HG02870 (cell line): Measurements from ENCODE around the gene EIF4H.
"Not testable (repeated sequence)": the region's sequence is repeated elsewhere in the genome, so short reads cannot be mapped to it uniquely, and the experiment has no call there.

Source experiments
- ATAC-seq: cut with Tn5 transposase; IDR thresholded peaks from one replicate; pipeline ENCODE4 v1.9.1; 2021; ENCODE audit warnings: mild to moderate bottlenecking, moderate library complexity; ENCODE audit not compliant: unreplicated experiment

EIF4H gene

DNA sequence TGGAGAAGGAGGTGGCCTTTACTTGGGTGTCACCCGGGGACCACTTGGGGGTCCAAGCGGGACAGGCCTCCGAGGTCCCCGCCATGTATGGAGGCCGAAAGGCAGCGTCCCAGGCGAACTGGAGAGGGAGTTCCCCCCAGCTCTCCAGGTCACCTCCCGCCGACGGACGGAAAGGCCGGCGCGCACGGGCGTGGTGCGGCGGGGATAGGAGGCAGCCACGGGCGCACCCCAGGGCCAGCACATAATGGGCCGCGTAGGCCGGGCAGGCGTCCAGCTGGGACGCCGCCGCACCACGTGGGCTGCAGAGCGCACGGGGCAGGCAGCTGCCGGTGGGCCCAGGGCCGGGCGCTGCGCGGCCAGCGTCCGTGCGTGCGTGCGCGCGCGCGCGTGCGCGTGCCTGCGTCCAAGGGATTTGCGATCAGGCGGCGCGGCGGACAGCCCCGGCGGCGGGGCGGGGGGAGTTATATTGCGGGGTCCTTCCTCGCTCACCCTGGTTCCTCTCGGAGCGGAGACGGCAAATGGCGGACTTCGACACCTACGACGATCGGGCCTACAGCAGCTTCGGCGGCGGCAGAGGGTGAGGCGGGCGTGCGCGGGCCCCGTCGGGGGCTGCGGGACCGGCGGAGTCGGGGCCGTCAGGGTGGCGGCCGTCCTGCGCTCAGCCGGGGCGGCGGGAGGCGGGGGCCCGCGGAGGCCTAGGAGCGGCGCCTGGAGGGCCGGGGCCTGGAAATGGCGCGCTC lies at the start of gene EIF4H:
Gene EIF4H, plus strand, starts transcription at position 491 of the 740 bp plus-strand sequence. Its CDS starts 28 bp downstream, at position 519.
- peak; percentile 73 for ATAC-seq

DNA sequence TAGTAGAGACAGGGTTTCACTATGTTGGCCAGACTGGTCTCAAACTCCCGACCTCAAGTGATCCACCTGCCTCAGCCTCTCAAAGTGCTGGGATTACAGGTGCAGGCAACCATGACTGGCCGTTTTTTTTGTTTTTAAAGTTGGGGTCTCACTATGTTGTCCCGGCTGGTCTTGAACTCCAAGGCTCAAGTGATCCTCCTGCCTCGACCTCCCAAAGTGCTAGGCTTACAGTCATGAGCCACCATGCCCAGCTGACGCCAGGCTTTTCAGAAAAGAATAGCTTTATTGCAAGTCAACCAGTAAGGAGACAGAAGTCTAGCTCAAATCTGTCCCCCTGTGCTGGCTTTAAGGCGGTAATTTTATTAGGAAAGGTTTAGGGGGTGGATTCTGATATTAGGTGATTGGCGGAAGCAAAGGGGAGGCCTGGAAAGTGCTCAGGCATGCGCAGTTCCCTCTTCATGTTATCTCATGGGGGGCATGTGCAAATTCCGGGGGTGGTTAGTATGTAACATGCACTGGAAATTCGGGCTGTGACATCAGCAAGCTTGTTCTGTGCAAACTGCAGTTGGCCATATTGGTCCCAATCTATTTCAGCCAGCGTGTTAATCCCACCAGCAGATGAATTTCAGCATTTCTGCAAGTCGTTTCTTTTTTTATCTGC lies 47.8 kb upstream of the EIF4H start:
- ATAC-seq: no peak

DNA sequence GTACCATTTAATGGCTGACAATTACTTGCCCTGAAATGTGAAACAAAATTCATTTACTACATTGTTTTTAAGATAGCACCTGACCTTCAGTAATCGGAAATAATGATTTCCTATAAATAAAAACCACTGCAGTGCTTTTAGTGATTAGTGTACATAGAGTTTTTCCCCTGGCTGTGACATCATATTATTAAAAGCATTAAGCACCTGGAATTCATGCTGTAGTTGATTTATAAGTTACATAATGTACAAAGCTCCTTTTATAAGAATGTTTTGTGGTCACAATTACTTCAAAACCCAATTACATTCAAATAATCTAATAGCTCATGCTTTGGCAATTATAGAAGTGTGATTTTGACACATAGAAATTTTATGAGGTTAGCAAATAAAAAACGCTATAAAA lies 44.3 kb upstream of the EIF4H start:
- ATAC-seq: no peak

DNA sequence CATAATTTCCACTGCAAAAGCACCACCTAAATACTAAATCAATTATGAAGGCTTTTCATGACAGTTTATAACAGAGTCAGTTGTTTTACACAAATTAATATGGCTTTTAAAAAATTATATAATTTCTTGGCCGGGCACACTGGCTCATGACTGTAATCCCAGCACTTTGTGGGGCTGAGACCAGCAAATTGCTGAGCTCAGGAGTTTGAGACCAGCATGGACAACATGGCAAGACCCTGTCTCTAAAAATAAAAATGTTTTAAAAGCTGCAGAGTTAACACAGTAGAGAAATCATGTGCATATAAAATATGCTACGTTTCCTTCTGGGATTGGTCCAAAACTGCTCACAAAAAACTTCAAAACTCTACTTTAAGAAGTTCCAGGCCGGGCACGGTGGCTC lies 43.6 kb upstream of the EIF4H start:
- no peak for ATAC-seq

DNA sequence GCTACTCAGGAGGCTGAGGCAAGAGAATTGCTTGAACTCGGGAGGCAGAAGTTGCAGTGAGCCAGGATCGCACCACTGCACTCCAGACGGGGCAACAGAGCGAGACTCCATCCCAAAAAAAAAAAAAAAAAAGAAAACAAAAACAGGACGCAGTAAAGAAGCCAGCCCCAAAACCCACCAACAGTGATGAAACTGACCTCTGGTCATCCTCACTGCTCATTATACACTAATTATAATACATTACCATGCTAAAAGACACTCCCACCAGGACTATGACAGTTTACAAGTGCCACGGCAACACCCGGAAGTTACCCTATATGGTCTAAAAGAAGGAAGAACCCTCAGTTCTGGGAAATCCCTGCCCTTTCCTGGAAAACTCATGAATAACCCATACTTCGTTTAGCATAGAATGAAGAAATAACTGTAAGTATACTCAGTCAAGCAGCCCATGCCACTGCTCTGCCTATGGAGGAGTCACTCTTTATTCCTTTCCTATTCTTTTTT lies 40.0 kb upstream of the EIF4H start:
- no peak for ATAC-seq

DNA sequence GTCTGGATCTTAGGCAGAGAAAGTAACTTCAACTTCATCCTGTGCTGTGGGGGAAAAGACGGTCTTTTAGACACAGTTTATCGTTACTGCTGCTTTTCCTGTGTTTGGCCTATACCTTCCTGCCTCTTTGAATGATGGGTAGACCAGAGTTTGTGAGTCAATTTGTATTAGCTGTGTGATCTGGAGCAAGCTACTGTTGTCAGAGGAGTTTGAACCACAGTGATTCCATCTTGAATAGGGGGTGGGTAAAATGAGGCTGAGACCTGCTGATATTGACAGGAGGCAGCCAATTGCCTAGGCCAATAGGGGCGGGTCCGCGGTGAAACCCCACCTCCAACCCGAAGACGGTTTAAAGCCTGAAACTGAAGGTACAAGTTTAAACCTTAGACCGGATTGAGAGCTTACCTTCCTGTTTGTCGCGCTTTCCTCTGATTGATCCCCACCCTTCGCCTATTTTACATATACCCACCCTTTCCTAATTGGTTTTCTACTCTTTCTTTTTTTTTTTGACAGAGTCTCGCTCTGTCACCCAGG lies 35.8 kb upstream of the EIF4H start:
- no peak for ATAC-seq

DNA sequence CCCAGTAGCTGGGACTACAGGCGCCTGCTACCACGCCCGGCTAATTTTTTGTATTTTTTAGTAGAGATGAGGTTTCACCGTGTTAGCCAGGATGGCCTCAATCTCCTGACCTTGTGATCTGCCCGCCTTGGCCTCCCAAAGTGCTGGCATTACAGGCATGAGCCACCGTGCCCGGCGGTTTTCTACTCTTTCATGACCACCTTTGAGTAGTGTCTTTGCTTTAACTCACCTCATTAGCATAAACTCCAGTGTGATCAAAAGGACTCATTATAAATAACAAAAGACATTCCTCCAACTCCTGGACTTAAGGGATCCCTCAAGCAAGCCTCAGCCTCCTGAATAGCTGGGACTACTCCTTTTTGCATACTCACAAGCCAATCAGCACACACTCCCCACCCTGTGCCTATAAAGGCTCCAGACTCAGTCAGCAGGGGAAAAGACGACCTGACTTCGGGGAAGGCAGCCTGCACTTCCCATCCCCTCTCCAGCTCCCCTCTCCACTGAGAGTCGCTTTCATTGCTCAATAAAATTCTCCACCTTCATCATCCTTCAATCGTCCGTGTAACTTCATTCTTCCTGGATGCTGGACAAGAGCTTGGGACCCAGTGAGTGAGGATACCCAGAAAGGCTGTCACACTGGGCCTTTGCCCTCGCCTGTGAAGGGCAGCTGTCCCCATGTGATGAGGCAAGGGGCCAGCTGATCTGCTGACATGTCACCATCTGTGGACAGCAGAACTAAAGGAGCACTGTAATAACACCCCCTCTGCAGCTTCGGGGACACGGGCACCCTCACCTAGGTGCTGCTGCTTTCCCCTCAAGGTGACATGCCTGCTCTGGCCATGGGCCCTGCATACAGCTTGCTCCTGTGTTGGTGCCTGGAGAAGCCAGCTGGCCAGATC lies 35.0 kb upstream of the EIF4H start:
- no peak for ATAC-seq

DNA sequence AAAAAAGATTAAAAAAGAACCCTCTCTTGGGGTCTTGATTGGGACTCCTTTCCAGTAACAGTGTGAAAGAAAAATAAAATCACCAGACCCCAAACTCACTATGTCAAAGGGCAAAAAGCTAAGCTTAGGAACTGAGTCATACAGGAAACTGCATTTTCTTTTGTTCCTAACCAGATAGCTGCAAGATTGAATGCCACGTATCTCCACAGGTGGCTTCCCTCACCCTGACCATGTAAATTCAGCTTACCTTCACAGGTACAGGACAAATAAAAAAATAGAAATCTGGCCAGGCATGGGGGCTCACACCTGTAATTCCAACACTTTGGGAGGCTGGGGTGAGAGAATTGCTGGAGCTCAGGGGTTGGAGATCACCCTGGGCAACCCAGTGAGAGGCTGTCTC lies 32.5 kb upstream of the EIF4H start:
- no peak for ATAC-seq

DNA sequence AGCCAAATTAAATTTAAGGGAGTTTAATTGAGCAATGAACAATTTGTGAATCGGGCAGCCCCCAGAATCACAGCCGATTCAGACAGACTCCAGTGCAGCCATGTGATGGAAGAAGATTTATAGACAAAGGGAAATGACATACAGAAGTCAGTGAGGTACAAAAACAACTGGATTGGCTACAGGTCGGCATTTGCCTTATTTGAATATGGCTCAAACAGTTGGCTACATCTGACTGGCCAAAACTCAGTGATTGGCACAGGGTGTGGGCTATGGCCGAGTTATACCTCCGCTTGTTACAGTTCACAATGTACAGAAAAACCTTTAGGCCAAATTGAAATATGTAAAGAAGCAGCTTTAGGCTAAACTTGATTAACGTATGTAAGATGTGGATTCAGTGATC lies 30.8 kb upstream of the EIF4H start:
- no peak for ATAC-seq

DNA sequence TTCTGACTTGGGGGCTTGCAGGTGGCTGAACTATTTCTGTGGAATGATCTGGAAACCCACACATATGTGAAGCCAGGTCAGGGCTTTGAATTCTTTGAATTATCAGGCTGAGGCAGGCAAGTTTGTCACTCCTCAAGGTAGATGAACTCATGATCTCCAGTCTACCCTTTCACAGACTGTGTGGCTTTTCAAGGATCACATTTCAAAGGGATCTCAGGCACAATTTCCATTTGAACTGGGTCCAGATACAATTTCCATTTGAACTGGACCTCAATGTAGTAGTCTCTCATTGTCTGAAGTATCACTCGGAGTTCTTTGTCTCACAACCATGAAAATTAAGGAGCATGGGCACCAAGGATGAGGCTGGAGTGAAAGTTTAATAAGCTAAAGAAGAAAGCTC lies 25.7 kb upstream of the EIF4H start:
- ATAC-seq: no peak

DNA sequence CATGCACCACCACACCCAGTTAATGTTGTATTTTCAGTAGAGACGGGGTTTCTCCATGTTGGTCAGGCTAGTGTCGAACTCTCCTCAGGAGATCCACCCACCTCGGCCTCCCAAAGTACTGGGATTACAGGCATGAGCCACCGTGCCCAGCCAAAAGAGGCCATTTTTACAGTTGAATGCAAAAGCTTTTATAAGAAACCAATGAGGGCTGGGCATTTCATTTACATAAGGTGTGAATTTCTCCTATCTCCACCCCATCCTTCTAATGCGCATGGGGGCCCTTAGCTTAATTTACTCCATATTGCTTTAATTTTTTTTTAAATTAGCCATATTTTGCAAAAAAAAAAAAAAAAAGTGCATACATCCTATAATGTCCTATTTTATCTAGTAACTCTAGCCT lies 25.1 kb upstream of the EIF4H start:
- no peak for ATAC-seq

DNA sequence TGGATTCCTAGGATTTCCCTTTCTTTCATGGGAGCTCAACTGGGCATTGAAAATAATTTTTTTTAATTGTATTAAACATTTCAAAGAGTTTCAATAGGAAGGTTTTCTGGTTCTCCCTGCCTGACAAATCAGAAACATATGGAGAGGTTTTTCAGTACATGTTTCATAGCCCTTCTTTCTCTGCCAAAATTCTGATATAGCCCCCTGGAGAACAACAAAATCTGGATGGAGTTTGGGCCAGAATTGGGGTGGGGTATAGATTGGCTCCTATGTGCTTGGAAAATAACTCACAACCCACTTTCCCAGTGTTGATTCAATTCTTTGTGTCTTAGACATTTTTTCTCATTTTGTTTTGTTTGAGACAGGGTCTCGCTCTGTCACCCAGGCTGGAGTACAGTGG lies 24.6 kb upstream of the EIF4H start:
- ATAC-seq: no peak

DNA sequence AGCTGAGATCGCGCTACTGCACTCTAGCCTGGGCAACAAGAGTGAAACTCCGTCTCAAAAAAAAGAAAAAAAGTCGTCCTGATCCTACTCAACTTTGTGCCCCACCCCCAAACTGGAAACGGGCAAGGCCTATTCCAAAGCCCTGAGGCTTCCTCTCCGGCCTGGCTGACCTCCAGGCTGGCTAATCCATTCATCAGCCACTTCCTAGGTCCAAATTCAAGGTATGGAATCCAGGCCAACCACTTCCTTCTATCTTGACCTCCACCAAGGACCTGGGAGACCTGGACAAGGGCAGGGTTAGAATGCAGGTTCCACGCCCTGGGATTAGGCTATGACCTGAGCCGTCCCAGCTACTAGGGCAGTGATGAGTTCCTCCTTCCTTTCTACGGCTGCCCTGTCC lies 20.4 kb upstream of the EIF4H start:
- no peak for ATAC-seq

DNA sequence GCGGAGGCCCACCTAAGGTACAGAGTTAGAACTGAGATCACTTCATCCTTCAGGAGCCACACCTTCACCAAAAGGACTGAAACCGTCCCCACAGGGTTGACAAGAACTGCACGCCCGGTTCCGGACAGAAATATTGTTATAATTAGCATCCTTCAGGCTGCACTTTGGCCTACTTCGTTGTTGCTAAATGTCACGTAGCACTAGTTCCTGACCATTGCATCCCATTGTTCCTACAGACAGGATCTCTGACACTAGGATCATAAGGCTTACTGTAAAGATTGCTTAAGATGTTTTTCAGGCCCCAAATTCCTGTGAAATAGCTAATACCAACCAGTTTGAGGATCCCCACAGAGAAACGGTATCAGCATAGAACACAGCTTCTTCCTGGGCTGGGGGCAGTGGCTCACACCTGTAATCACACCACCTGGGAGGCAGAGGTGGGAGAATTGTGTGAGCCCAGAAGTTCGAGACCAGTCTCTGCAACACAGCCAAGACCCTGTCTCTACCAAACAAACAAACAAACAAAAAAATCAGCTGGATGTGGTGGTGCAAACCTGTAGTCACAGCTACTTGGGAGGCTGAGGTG lies 18.3 kb upstream of the EIF4H start:
- ATAC-seq: no peak

DNA sequence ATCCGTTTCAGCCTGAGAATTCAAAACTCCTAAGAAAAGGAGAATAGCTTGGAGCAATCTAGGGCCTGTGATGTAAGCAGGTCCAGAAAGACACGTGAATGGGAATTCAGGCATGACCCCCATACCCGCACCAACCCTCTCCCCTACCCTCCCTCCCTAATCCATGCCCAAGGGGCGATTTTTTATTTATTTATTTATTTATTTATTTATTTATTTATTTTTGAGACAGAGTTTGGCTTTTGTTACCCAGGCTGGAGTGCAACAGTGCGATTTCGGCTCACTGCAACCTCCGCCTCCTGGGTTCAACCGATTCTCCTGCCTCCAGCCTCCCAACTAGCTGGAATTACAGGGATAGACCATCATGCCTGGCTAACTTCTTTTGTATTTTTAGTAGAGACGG lies 16.6 kb upstream of the EIF4H start:
- no peak for ATAC-seq

DNA sequence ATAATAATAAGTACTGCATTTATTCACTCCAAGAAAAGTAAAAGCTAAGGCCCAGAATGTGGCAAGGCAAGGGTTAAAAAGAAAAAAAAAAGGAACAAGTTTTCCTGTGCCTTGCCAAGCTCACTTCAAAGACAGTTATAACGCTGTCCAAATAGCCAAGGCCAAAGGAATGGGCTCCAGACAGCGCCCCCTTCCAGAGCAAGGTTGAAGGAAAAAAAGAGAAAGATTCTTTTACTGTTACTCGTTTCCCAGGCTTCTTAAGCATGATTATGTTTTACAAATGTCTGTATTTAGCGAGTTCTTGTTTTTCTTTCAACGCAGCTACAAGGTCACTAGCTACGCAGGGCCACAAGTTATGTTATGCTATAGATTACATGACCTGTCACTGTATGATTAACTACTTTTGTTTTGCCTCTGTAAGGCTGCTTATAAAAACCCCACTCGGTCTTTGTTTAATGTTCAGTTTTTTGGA lies 9.1 kb upstream of the EIF4H start:
- no peak for ATAC-seq

DNA sequence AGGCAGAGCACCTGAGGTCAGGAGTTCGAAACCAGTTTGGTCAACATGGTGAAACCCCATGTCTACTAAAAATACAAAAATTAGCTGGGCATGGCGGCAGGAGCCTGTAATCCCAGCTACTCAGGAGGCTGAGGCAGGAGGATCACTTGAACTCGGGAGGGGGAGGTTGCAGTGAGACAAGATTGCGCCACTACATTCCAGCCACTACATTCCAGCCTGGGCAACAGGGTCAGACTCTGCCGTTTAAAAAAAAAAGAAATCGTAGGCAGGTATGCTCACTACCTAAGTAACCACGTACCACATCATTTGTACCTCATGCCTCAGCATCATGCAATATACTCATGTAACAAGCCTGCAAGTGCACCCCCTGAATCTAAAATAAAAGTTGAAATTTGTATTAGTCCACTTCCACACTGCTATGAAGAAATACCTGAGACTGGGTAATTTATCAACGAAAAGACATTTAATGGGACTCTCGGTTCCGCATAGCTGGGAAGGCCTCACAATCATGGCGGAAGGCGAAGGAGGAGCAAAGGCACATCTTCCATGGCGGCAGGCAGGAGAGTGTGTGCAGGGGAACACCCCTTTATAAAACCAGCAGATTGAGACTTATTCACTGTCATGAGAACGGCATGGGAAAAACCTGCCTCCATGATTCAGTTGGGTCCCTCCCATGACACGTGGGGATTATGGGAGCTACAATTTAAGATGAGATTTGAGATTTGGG lies 8.1 kb upstream of the EIF4H start:
- no peak for ATAC-seq

DNA sequence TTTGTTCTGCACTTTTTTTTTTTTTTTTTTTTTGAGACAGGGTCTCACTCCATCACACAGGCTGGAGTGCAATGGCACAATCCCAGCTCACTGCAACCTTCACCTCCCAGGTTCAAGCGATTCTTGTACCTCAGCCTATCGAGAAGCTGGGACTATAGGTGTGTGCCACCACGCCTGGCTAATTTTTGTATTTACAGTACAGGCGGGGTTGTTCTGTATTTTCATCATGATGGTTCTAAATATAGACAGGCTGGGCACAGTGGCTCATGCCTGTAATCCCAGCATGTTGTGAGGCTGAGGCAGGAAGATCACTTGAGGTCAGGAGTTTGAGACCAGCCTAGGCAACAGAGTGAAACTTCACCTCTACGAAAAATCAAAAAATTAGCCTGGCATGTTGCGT lies 6.8 kb upstream of the EIF4H start:
- ATAC-seq: not testable (repeated sequence)

DNA sequence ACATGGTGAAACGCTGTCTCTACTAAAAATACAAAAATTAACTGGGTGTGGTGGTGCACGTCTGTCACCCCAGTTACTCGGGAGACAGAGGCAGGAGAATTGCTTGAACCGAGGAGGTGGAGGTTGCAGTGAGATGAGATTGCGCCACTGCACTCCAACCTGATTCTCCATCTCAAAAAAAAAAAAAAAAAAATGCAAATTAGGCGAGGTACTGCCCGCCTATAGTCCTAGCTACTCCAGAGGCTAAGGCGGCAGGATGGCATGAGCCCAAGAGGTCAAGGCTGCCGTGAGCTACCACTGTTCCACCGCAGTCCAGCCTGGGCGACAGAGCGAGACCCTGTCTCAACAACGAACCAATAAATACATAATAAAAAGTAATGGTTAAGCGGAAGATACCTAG lies 1.1 kb upstream of the EIF4H start:
- no peak for ATAC-seq

DNA sequence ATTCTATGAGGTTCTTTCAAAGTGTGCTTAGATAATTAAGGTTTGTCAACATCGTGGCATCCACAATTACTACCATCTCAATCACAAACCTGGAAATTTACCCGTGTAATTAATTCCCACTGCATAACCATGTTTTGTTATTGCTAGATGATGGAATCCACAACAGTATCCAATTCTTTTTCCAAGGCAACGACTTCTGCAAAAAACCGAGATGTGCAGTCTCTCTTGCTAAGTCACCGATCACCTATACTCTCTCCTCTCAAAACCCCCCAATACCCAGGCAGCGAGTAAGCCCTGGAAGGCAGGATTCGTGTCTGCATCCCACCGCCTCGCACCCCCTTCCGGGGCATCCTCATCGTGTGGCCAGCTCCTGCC lies 678 bp upstream of the EIF4H start:
- ATAC-seq: no peak
